Right atrium auricular region (tissue), 2 donors: ENCODE results near the gene ZFAND3. TPM values are rescaled to one million over a fixed set of nuclear protein-coding genes. Genes with fewer than 3 reads are reported as not detected.
"Not testable (repeated sequence)": the region's sequence is repeated elsewhere in the genome, so short reads cannot be mapped to it uniquely, and the experiment has no call there.

Source experiments
- DNase-seq: peaks from one replicate; pipeline ENCODE4 v3.0.0-alpha.2; 2019; ENCODE audit warnings: low spot score
- H3K27ac ChIP-seq, 2 donors: fragments of 200-600 bp; sonication (generic); 1 replicate in 1 of 2; 2 replicates in 1 of 2; pipeline ENCODE4 v1.5.1; 2016 to 2019
- H3K27me3 ChIP-seq, 2 donors: fragments of 200-600 bp; sonication (generic); one replicate each; pipeline versions ENCODE4 v1.5.1 to v1.6.0; 2017 to 2019
- H3K36me3 ChIP-seq: fragments of 200-600 bp; sonication (generic); one replicate; pipeline ENCODE4 v1.5.1; 2016
- H3K4me1 ChIP-seq, 2 donors: fragments of 200-600 bp; sonication (generic); one replicate each; pipeline versions ENCODE4 v1.5.1 to v1.6.0; 2017 to 2019
- H3K4me3 ChIP-seq, 2 donors: fragments of 200-600 bp; sonication (generic); 1 replicate in 1 of 2; 2 replicates in 1 of 2; pipeline ENCODE4 v1.5.1; 2017 to 2019; ENCODE audit warnings: mild to moderate bottlenecking in 1 of 2, moderate library complexity in 1 of 2
- H3K9me3 ChIP-seq, 2 donors: fragments of 200-600 bp; sonication (generic); one replicate each; pipeline ENCODE4 v1.5.1; 2019
- CTCF ChIP-seq, 2 donors: fragments of 200-600 bp; sonication (generic); IDR thresholded peaks; one replicate each; pipeline ENCODE4 v1.5.1; 2019; ENCODE audit warnings: antibody characterized with exemption in 2 of 2
- total RNA-seq, 2 donors: library from RNA; depleted of rRNA; stranded (reverse); fragments of >200 nt; gene quantifications; one replicate each; pipeline ENCODE4 v1.1.0, GENCODE V29; 2016

ZFAND3 gene
- total RNA-seq, 2 donors from 2014 or later, result 36.7 to 40.0 TPM

DNA sequence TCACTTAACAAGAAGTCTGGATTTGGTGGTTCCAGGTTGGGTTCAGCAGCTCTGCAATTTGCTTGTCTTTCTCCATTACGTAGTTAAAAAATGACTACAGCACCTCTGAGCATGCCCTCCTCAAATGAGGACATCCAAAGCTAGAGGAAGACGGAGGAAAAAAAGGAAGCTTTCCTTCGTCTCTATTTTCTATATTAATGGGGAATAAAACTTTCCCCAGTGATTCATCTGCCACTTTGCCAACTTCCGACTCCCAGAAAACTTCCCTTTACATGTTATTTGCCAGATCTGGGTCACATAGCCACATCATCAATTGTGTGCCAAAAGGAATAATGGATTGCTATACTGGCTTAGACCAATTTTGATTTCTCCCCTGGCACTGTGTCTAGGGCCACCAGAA is 69.5 kb downstream of the ZFAND3 start:
- Histone ChIP-seq H3K27me3 (no peaks in the 10 kb centered on the region), H3K4me3 (no peak overlapping the region), H3K36me3 (peaks cover 2% of the 10 kb centered on the region), H3K9me3 (no peaks in the 10 kb centered on the region), H3K4me1 (peaks cover 0 to 49% of the 10 kb centered on the region in 2 donors), H3K27ac (no peak overlapping the region)
- TF ChIP-seq CTCF (IDR thresholded peaks at IDR 0.05), result no peak
- no peak for DNase-seq

GRCh38 chr6:37889486-37889885 is 70.0 kb downstream of the ZFAND3 start:
- H3K9me3 ChIP-seq, result peaks cover 0 to 3% of the 10 kb centered on the region in 2 donors
- peaks cover 5% of the 10 kb centered on the region for H3K36me3 ChIP-seq
- no peak for TF ChIP-seq CTCF (IDR thresholded peaks at IDR 0.05)
- H3K27me3 ChIP-seq, result no peaks in the 10 kb centered on the region
- no peak overlapping the region for H3K27ac ChIP-seq
- H3K4me1 ChIP-seq, result peaks cover 0 to 44% of the 10 kb centered on the region in 2 donors
- no peak for DNase-seq
- H3K4me3 ChIP-seq, result no peak overlapping the region

- no peak for DNase-seq
- no peak for TF ChIP-seq CTCF (IDR thresholded peaks at IDR 0.05)
- Histone ChIP-seq H3K27me3 (no peaks in the 10 kb centered on the region), H3K36me3 (peaks cover 5% of the 10 kb centered on the region), H3K27ac (no peak overlapping the region), H3K4me1 (peaks cover 0 to 34% of the 10 kb centered on the region in 2 donors), H3K9me3 (peaks cover 0 to 5% of the 10 kb centered on the region in 2 donors), H3K4me3 (no peak overlapping the region)
Observed at GRCh38 chr6:37891072-37891471, 71.5 kb downstream of the ZFAND3 start.

DNA sequence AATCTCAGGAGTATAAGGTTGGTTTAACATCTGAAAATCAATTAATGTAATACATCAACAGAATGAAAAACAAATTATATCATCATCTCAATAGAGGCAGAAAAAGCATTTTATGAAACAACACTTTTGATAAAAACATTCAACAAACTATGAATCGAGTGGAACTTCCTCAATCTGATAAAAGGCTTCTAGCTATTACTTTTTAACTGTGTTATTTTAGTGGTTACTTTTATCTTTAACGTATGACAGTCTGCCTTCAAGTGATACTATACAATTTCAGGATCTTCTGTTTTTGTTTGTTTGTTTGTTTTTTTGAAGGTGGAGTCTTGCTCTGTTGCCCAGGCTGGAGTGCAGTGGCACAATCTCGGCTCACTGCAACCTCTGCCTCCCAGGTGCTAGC is 73.7 kb downstream of the ZFAND3 start:
- no peaks in the 10 kb centered on the region for H3K27me3 ChIP-seq
- H3K4me3 ChIP-seq, result no peak overlapping the region
- peaks cover 5% of the 10 kb centered on the region for H3K36me3 ChIP-seq
- H3K27ac ChIP-seq, result no peak overlapping the region
- H3K4me1 ChIP-seq, result peaks cover 0 to 20% of the 10 kb centered on the region in 2 donors
- peaks cover 0 to 5% of the 10 kb centered on the region in 2 donors for H3K9me3 ChIP-seq
- DNase-seq, result no peak
- TF ChIP-seq CTCF (IDR thresholded peaks at IDR 0.05), result no peak

- peaks cover 0 to 15% of the 10 kb centered on the region in 2 donors for H3K4me1 ChIP-seq
- not testable (repeated sequence) for H3K36me3 ChIP-seq, H3K27me3 ChIP-seq, DNase-seq, H3K4me3 ChIP-seq, H3K27ac ChIP-seq, H3K9me3 ChIP-seq
Observed at GRCh38 chr6:37893734-37894133, 74.2 kb downstream of the ZFAND3 start.

GRCh38 chr6:37894585-37894984 is 75.1 kb downstream of the ZFAND3 start:
- no peak for DNase-seq
- Histone ChIP-seq H3K27me3 (no peaks in the 10 kb centered on the region), H3K27ac (no peak overlapping the region)

More at GRCh38 chr6:37894585-37894984, 75.1 kb downstream of the ZFAND3 start:
- Histone ChIP-seq H3K4me3 (no peak overlapping the region), H3K9me3 (peaks cover 0 to 5% of the 10 kb centered on the region in 2 donors), H3K36me3 (peaks cover 5% of the 10 kb centered on the region), H3K4me1 (peaks cover 0 to 6% of the 10 kb centered on the region in 2 donors)
- no peak for TF ChIP-seq CTCF (IDR thresholded peaks at IDR 0.05)
